Thyroid gland (tissue), 4 donors: Measurements from ENCODE around the gene PRTFDC1. TPM values are rescaled to one million over a fixed set of nuclear protein-coding genes. Genes with fewer than 3 reads are reported as not detected.
A peak's percentile ranks its signal among the peaks of the same experiment; 100 is the strongest.

Experiments
- DNase-seq, 2 donors: peaks; one replicate each; pipeline ENCODE4 v3.0.0-alpha.2; 2019
- H3K27ac ChIP-seq, 3 donors: fragments of 200-600 bp; sonication (generic); 1 replicate in 2 of 3; 2 replicates in 1 of 3; pipeline ENCODE4 v1.5.1; 2016 to 2019; ENCODE audit warnings: mild to moderate bottlenecking in 1 of 3, moderate library complexity in 1 of 3
- H3K27me3 ChIP-seq: fragments of 200-600 bp; sonication (generic); one replicate; pipeline ENCODE4 v1.5.1; 2019
- H3K36me3 ChIP-seq, 2 donors: fragments of 200-600 bp; sonication (generic); one replicate each; pipeline ENCODE4 v1.5.1; 2016 to 2019
- H3K4me1 ChIP-seq, 2 donors: fragments of 200-600 bp; sonication (generic); one replicate each; pipeline ENCODE4 v1.5.1; 2017 to 2019
- H3K4me3 ChIP-seq, 3 donors: fragments of 200-600 bp; sonication (generic); replicated peaks in 1 of 3; 1 replicate in 2 of 3; 2 replicates in 1 of 3; pipeline ENCODE4 v1.5.1; 2016; ENCODE audit warnings: mild to moderate bottlenecking in 1 of 3
- H3K9me3 ChIP-seq: fragments of 200-600 bp; sonication (generic); one replicate; pipeline ENCODE4 v1.5.1; 2017
- CTCF ChIP-seq, 6 experiments: fragments of 200-600 bp in 3 of 6; fragments of 450-650 bp in 3 of 6; sonication (generic) in 3 of 6; IDR thresholded peaks; one replicate each; pipeline ENCODE4 v1.5.1; 2016 to 2019; ENCODE audit warnings: antibody characterized with exemption in 6 of 6, mild to moderate bottlenecking in 2 of 6, inconsistent platforms in 1 of 6, moderate library complexity in 1 of 6
- POLR2A ChIP-seq, 2 donors: fragments of 450-650 bp; IDR thresholded peaks; one replicate each; pipeline ENCODE4 v1.6.1; 2017; ENCODE audit warnings: antibody characterized with exemption in 2 of 2, mild to moderate bottlenecking in 2 of 2, moderate library complexity in 1 of 2
- WGBS, 2 donors: methylation state at CpG; one replicate each; pipeline ENCODE4 v1.1.5; 2017; 5-methylcytosine and 5-hydroxymethylcytosine counted together
- intact Hi-C: fragments of 100-400 bp; cut with DNase I; formaldehyde crosslinking; loops from one replicate; pipeline ENCODE4 v1.15.1; 2023
- total RNA-seq, 4 donors: library from RNA; depleted of rRNA; stranded (reverse); fragments of >200 nt; gene quantifications; one replicate each; pipeline ENCODE4 v1.2.3, GENCODE V29; 2016

Gene PRTFDC1
- 1 to 10 TPM; 2.9 to 8.7 (median 5.6) TPM for total RNA-seq

- TF ChIP-seq POLR2A (IDR thresholded peaks at IDR 0.05) = no peak
- no peak for TF ChIP-seq CTCF (IDR thresholded peaks at IDR 0.05)
- Histone ChIP-seq H3K27ac (peak within 1 kb of the TSS; percentile 0 to 78 (median 64)), H3K9me3 (no peaks in the 10 kb centered on the region), H3K27me3 (no peaks in the 10 kb centered on the region), H3K4me3 (peak within 1 kb of the TSS; percentile 16 to 63 (median 42)), H3K4me1 (peaks cover 7 to 15% of the 10 kb centered on the region in 2 donors), H3K36me3 (no peaks in the 10 kb centered on the region)
- peak; percentile 28 to 49 for DNase-seq
- 3 to 7% methylated on average over 19 to 22 of the region's 56 CpGs for WGBS, 2 donors
- intact Hi-C loops = no loop called here
Measured at GRCh38 chr10:24952143-24952706, at the start of gene PRTFDC1. TSS of gene PRTFDC1 (minus strand) at chr10:24952606. CDS start at chr10:24952575, 31 bp downstream.

GRCh38 chr10:24998044-24998443 lies 45.6 kb upstream of the PRTFDC1 start:
- no peaks in the 10 kb centered on the region for H3K9me3 ChIP-seq
- peaks cover 0 to 8% of the 10 kb centered on the region in 2 donors for H3K4me1 ChIP-seq
- TF ChIP-seq POLR2A (IDR thresholded peaks at IDR 0.05) = no peak
- TF ChIP-seq CTCF (IDR thresholded peaks at IDR 0.05) = no peak
- no peaks in the 10 kb centered on the region for H3K27me3 ChIP-seq
- DNase-seq = no peak
- WGBS, 2 donors = 91% methylated on average over 3 of the region's 3 CpGs
- no peak overlapping the region for H3K4me3 ChIP-seq
- no peaks in the 10 kb centered on the region for H3K36me3 ChIP-seq
- no peak overlapping the region for H3K27ac ChIP-seq
- intact Hi-C loops = no loop called here

- H3K27me3 ChIP-seq = no peaks in the 10 kb centered on the region
- H3K36me3 ChIP-seq = no peaks in the 10 kb centered on the region
- H3K27ac ChIP-seq = no peak overlapping the region
- no peak for DNase-seq
- H3K4me1 ChIP-seq = peaks cover 0 to 10% of the 10 kb centered on the region in 2 donors
- intact Hi-C loops = no loop called here
- no peaks in the 10 kb centered on the region for H3K9me3 ChIP-seq
- H3K4me3 ChIP-seq = no peak overlapping the region
- TF ChIP-seq CTCF (IDR thresholded peaks at IDR 0.05) = no peak
- TF ChIP-seq POLR2A (IDR thresholded peaks at IDR 0.05) = no peak
Measured at GRCh38 chr10:24995072-24995471, 42.7 kb upstream of the PRTFDC1 start.

GRCh38 chr10:24993237-24993958 lies 41.0 kb upstream of the PRTFDC1 start:
- intact Hi-C loops = no loop called here
- Histone ChIP-seq H3K4me3 (no peak overlapping the region), H3K36me3 (no peaks in the 10 kb centered on the region), H3K9me3 (no peaks in the 10 kb centered on the region), H3K27me3 (no peaks in the 10 kb centered on the region), H3K4me1 (peaks cover 0 to 10% of the 10 kb centered on the region in 2 donors), H3K27ac (peak overlapping the region in 2 of 3 donors; percentile 50 to 64)
- DNase-seq = peak; percentile 50 to 58
- WGBS, 2 donors = 95 to 98% methylated on average over 1 of the region's 1 CpG
- no peak for TF ChIP-seq POLR2A (IDR thresholded peaks at IDR 0.05)
- no peak for TF ChIP-seq CTCF (IDR thresholded peaks at IDR 0.05)

- H3K36me3 ChIP-seq = no peaks in the 10 kb centered on the region
- 67 to 69% methylated on average over 3 of the region's 3 CpGs for WGBS, 2 donors
- H3K9me3 ChIP-seq = no peaks in the 10 kb centered on the region
- no peak overlapping the region for H3K4me3 ChIP-seq
- H3K4me1 ChIP-seq = peaks cover 0 to 10% of the 10 kb centered on the region in 2 donors
- intact Hi-C loops = no loop called here
- peak overlapping the region in 1 of 3 donors; percentile 42 for H3K27ac ChIP-seq
- TF ChIP-seq POLR2A (IDR thresholded peaks at IDR 0.05) (no peak), CTCF (IDR thresholded peaks at IDR 0.05) (no peak)
- no peaks in the 10 kb centered on the region for H3K27me3 ChIP-seq
- DNase-seq = no peak
Measured at GRCh38 chr10:24992512-24993133, 40.2 kb upstream of the PRTFDC1 start.
